ENCODE results near the gene ERO1B.

ERO1B gene

DNA sequence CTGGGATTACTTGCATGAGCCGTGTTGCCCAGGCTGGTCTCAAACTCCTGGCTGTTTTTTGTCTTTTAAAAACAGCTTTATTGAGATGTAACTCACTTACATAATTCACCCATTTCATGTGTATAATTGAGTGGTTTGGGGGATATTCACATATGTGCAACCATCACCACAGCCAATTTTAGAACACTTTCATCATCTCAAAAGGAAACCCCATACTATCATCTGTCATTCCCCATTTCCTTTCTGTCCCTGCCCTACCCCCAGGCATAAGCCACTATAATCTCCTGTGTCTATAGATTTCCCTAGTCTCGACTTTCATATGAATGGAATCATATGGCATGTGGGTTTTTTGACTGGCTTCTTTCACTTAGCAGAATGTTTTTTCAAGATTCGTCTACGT lies 96.1 kb downstream of the ERO1B start:
- no peaks in the 10 kb centered on the region for H3K9me2 ChIP-seq (replicated peaks; ENCODE audit: insufficient read depth, low read length)
- H2AFZ ChIP-seq (ENCODE audit: low read depth, low read length, severe bottlenecking): no peak overlapping the region
- H3K9ac ChIP-seq (ENCODE audit: low read length): no peak overlapping the region
- no peaks in the 10 kb centered on the region for H4K20me1 ChIP-seq (ENCODE audit: low read depth, low read length)
- H3F3A ChIP-seq (ENCODE audit: insufficient read depth): no peaks in the 10 kb centered on the region
- no peak overlapping the region for H3K27ac ChIP-seq (ENCODE audit: low read depth, low read length)
- H3K4me2 ChIP-seq (ENCODE audit: low read depth, low read length, poor library complexity, severe bottlenecking): no peak overlapping the region
- H3K9me3 ChIP-seq (ENCODE audit: insufficient read depth, low read length): no peaks in the 10 kb centered on the region
- H3K27me3 ChIP-seq (ENCODE audit: low read length): no peaks in the 10 kb centered on the region
- no peaks in the 10 kb centered on the region for H3K36me3 ChIP-seq (ENCODE audit: low read length)
- no peaks in the 10 kb centered on the region for H3K79me2 ChIP-seq (ENCODE audit: insufficient read depth, low read length)
- no peak for TF ChIP-seq EZH2phosphoT487 (conservative IDR thresholded peaks at IDR 0.05; ENCODE audit: low read length)
- TF ChIP-seq, protein P1, sequence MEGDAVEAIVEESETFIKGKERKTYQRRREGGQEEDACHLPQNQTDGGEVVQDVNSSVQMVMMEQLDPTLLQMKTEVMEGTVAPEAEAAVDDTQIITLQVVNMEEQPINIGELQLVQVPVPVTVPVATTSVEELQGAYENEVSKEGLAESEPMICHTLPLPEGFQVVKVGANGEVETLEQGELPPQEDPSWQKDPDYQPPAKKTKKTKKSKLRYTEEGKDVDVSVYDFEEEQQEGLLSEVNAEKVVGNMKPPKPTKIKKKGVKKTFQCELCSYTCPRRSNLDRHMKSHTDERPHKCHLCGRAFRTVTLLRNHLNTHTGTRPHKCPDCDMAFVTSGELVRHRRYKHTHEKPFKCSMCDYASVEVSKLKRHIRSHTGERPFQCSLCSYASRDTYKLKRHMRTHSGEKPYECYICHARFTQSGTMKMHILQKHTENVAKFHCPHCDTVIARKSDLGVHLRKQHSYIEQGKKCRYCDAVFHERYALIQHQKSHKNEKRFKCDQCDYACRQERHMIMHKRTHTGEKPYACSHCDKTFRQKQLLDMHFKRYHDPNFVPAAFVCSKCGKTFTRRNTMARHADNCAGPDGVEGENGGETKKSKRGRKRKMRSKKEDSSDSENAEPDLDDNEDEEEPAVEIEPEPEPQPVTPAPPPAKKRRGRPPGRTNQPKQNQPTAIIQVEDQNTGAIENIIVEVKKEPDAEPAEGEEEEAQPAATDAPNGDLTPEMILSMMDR (IDR thresholded peaks at IDR 0.05; ENCODE audit: insufficient read depth, low read length, poor library complexity, severe bottlenecking): no peak
- no peak overlapping the region for H3K4me3 ChIP-seq (ENCODE audit: insufficient read depth, low read length, poor library complexity, severe bottlenecking)

DNA sequence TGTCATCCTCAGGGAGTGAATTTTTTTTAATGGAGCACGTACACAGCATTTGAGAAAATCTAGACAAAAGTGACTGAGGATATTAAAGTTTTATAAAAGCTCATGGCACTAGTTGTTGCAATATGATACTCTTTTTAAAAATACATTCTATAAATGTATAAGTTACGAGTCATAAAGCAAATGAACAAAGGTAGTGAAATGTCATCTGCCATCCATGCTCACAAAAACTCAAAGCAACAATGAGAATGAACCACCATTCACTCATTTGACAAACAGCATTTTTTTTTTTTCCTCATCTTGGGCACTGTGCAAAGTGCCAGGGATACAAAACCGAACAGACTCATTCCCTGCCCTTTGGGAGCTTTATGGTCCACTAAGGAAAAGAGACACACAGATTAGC lies 100.7 kb downstream of the ERO1B start:
- Histone ChIP-seq H3K27ac (ENCODE audit: low read depth, low read length) (no peak overlapping the region), H4K20me1 (ENCODE audit: low read depth, low read length) (no peaks in the 10 kb centered on the region), H3F3A (ENCODE audit: insufficient read depth) (no peaks in the 10 kb centered on the region), H3K27me3 (ENCODE audit: low read length) (no peaks in the 10 kb centered on the region), H2AFZ (ENCODE audit: low read depth, low read length, severe bottlenecking) (no peak overlapping the region), H3K79me2 (ENCODE audit: insufficient read depth, low read length) (no peaks in the 10 kb centered on the region), H3K36me3 (ENCODE audit: low read length) (no peaks in the 10 kb centered on the region), H3K9me2 (replicated peaks; ENCODE audit: insufficient read depth, low read length) (no peaks in the 10 kb centered on the region), H3K4me2 (ENCODE audit: low read depth, low read length, poor library complexity, severe bottlenecking) (no peak overlapping the region), H3K9ac (ENCODE audit: low read length) (no peak overlapping the region), H3K9me3 (ENCODE audit: insufficient read depth, low read length) (no peaks in the 10 kb centered on the region), H3K4me3 (ENCODE audit: insufficient read depth, low read length, poor library complexity, severe bottlenecking) (no peak overlapping the region)
- no peak for TF ChIP-seq EZH2phosphoT487 (conservative IDR thresholded peaks at IDR 0.05; ENCODE audit: low read length)
- TF ChIP-seq, protein P1 (IDR thresholded peaks at IDR 0.05; ENCODE audit: insufficient read depth, low read length, poor library complexity, severe bottlenecking): no peak

DNA sequence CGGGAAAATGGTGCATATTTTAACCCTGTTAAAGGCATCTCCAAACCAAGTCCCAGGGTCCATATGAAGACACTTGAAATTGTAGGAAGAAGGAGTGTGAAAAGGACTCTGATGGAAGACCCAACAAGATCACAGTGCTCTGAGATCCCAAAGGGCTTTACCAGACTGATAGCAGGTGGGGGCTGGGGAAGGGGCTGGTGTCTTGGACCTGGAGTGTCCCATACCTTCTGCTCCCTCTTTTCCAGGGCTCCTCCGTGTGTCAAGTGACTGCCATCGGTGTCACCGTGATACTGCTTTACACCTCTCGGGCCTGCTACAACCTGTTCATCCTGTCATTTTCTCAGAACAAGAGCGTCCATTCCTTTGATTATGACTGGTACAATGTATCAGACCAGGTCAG lies 102.1 kb downstream of the ERO1B start:
- Histone ChIP-seq H3K79me2 (ENCODE audit: insufficient read depth, low read length) (no peaks in the 10 kb centered on the region), H3K9me3 (ENCODE audit: insufficient read depth, low read length) (no peaks in the 10 kb centered on the region), H4K20me1 (ENCODE audit: low read depth, low read length) (no peaks in the 10 kb centered on the region), H3K27ac (ENCODE audit: low read depth, low read length) (no peak overlapping the region), H3F3A (ENCODE audit: insufficient read depth) (no peaks in the 10 kb centered on the region), H3K9ac (ENCODE audit: low read length) (no peak overlapping the region), H3K27me3 (ENCODE audit: low read length) (no peaks in the 10 kb centered on the region), H3K4me2 (ENCODE audit: low read depth, low read length, poor library complexity, severe bottlenecking) (no peak overlapping the region), H3K36me3 (ENCODE audit: low read length) (no peaks in the 10 kb centered on the region), H3K9me2 (replicated peaks; ENCODE audit: insufficient read depth, low read length) (no peaks in the 10 kb centered on the region), H2AFZ (ENCODE audit: low read depth, low read length, severe bottlenecking) (no peak overlapping the region), H3K4me3 (ENCODE audit: insufficient read depth, low read length, poor library complexity, severe bottlenecking) (no peak overlapping the region)
- TF ChIP-seq EZH2phosphoT487 (conservative IDR thresholded peaks at IDR 0.05; ENCODE audit: low read length): no peak
- TF ChIP-seq, protein P1 (IDR thresholded peaks at IDR 0.05; ENCODE audit: insufficient read depth, low read length, poor library complexity, severe bottlenecking): no peak
